Right lobe of liver (tissue), 6 donors: ENCODE data around the gene POLE. TPM values are rescaled to one million over a fixed set of nuclear protein-coding genes. Genes with fewer than 3 reads are reported as not detected.

Experiments used
- ATAC-seq, 4 donors: fragments of 200-7000 bp; cut with Tn5 transposase; one replicate each; pipeline ENCODE4 v1.9.1; 2020; ENCODE audit warnings: mild to moderate bottlenecking in 4 of 4, moderate library complexity in 4 of 4
- DNase-seq, 3 donors: peaks; one replicate each; pipeline ENCODE4 v3.0.0-alpha.2; 2020
- H3K27ac ChIP-seq, 3 donors: fragments of 200-600 bp; one replicate each; pipeline ENCODE4 v1.8.0; 2022
- H3K27me3 ChIP-seq, 2 donors: fragments of 200-600 bp; one replicate each; pipeline ENCODE4 v1.8.0; 2022
- H3K36me3 ChIP-seq, 4 donors: fragments of 200-600 bp; sonication (generic) in 1 of 4; one replicate each; pipeline versions ENCODE4 v1.5.1 to v1.8.0; 2017 to 2022; ENCODE audit warnings: control low read depth in 1 of 4
- H3K4me1 ChIP-seq, 4 donors: fragments of 200-600 bp; sonication (generic) in 1 of 4; one replicate each; pipeline versions ENCODE4 v1.5.1 to v1.8.0; 2017 to 2022; ENCODE audit warnings: control low read depth in 1 of 4
- H3K4me3 ChIP-seq, 3 donors: fragments of 200-600 bp; one replicate each; pipeline ENCODE4 v1.8.0; 2022
- H3K9me3 ChIP-seq, 4 donors: fragments of 200-600 bp; sonication (generic) in 1 of 4; one replicate each; pipeline versions ENCODE4 v1.5.1 to v1.8.0; 2017 to 2022; ENCODE audit warnings: control low read depth in 1 of 4
- POLR2A ChIP-seq: fragments of 450-650 bp; IDR thresholded peaks from one replicate; pipeline ENCODE4 v1.6.1; 2017; ENCODE audit warnings: antibody characterized with exemption, mild to moderate bottlenecking
- WGBS: methylation state at CpG from one replicate; pipeline ENCODE4 v1.1.6; 2018; ENCODE audit warnings: low coverage, low lambda C conversion rate; ENCODE audit not compliant: insufficient coverage; ENCODE audit errors: missing lambda C conversion rate; 5-methylcytosine and 5-hydroxymethylcytosine counted together
- intact Hi-C, 2 donors: fragments of 100-400 bp; cut with DNase I; formaldehyde crosslinking; loops; one replicate each; pipeline versions ENCODE4 v1.11.2 to v1.14.1; 2022
- total RNA-seq, 6 experiments: library from RNA; depleted of rRNA in 2 of 6; stranded (reverse); fragments of >200 nt in 2 of 6; fragmentation: NEBNext Ultra II Directional in 3 of 6; extraction: Animal tissue kit (Norgen Biotek cat#: 25700) in 3 of 6; gene quantifications; one replicate each; pipeline versions ENCODE4 v1.1.0 to v1.2.4, GENCODE V29; 2016 to 2023
- TF ChIP-seq, protein P1 (sequence below), 4 donors: fragments of 200-600 bp in 3 of 4; fragments of 450-650 bp in 1 of 4; IDR thresholded peaks; one replicate each; pipeline versions ENCODE4 v1.5.1 to v1.8.0; 2016 to 2022; ENCODE audit warnings: antibody characterized with exemption in 4 of 4, mild to moderate bottlenecking in 2 of 4
- donor health status: DM: no; HTN: yes; CAD: no.
- donor health status: DM: no; HTN: no; CAD: no.
- donor health status: DM: no; HTN: no; CAD: no.
- donor health status: DM: no; HTN: yes; CAD: no.
- donor health status: DM: no; HTN: yes; CAD: no.

Gene POLE
- total RNA-seq, 6 experiments from 2014 or later, result 13.6 to 34.0 (median 22.7) TPM

GRCh38 chr12:132604668-132605441, 82.3 kb downstream of the POLE start:
- TF ChIP-seq POLR2A, result peak; percentile 56
- TF ChIP-seq, protein P1, sequence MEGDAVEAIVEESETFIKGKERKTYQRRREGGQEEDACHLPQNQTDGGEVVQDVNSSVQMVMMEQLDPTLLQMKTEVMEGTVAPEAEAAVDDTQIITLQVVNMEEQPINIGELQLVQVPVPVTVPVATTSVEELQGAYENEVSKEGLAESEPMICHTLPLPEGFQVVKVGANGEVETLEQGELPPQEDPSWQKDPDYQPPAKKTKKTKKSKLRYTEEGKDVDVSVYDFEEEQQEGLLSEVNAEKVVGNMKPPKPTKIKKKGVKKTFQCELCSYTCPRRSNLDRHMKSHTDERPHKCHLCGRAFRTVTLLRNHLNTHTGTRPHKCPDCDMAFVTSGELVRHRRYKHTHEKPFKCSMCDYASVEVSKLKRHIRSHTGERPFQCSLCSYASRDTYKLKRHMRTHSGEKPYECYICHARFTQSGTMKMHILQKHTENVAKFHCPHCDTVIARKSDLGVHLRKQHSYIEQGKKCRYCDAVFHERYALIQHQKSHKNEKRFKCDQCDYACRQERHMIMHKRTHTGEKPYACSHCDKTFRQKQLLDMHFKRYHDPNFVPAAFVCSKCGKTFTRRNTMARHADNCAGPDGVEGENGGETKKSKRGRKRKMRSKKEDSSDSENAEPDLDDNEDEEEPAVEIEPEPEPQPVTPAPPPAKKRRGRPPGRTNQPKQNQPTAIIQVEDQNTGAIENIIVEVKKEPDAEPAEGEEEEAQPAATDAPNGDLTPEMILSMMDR (IDR thresholded peaks at IDR 0.05), result no peak
- ATAC-seq, result peak; percentile 51 to 65 (median 56)
- no peaks in the 10 kb centered on the region for H3K36me3 ChIP-seq
- 29% methylated on average over 2 of the region's 16 CpGs for WGBS
- no peaks in the 10 kb centered on the region for H3K27me3 ChIP-seq
- H3K4me1 ChIP-seq, result peaks cover 0 to 57% (median 22%) of the 10 kb centered on the region in 4 donors
- H3K9me3 ChIP-seq, result no peaks in the 10 kb centered on the region
- peak overlapping the region; percentile 69 to 90 (median 86) for H3K27ac ChIP-seq
- peak; percentile 75 to 85 (median 82) for DNase-seq
- intact Hi-C loops, result no loop called here
- H3K4me3 ChIP-seq, result peak overlapping the region in 2 of 3 donors; percentile 49 to 58

DNA sequence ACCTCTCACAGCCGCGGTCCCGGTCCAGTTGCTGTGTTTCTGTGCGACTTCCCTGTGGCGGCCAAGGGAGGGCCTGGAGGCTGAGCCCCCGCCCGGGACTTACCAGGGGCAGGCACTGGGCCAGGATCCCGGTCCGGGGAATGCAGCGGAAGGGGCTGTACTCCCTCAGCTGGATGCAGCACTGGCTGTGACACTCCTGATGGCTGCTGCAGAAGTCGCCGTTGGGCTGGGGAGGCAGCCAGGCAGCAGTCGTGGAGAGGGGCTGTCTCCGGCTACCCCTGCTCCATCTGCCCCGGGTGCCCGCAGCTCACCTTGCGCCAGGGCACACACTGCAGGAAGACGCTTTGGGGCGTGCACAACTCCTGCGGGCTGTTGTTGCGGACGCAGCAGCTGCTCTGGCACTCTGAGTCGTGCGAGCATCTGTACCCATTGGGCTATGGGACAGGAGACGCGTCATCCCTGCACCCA, 83.0 kb downstream of the POLE start:
- H3K9me3 ChIP-seq, result no peaks in the 10 kb centered on the region
- no peaks in the 10 kb centered on the region for H3K36me3 ChIP-seq
- no CpG with 5 or more reads among the region's 26 CpGs for WGBS
- DNase-seq (peak; percentile 69 to 83 (median 77)), ATAC-seq (peak; percentile 10 to 51 (median 45))
- TF ChIP-seq POLR2A, result peak; percentile 75
- TF ChIP-seq, protein P1 (IDR thresholded peaks at IDR 0.05), result no peak
- H3K27me3 ChIP-seq, result no peaks in the 10 kb centered on the region
- H3K4me1 ChIP-seq, result peaks cover 0 to 52% (median 22%) of the 10 kb centered on the region in 4 donors
- H3K4me3 ChIP-seq, result peak overlapping the region; percentile 39 to 58 (median 49)
- H3K27ac ChIP-seq, result peak overlapping the region; percentile 69 to 90 (median 86)
- intact Hi-C loops, result no loop called here

DNA sequence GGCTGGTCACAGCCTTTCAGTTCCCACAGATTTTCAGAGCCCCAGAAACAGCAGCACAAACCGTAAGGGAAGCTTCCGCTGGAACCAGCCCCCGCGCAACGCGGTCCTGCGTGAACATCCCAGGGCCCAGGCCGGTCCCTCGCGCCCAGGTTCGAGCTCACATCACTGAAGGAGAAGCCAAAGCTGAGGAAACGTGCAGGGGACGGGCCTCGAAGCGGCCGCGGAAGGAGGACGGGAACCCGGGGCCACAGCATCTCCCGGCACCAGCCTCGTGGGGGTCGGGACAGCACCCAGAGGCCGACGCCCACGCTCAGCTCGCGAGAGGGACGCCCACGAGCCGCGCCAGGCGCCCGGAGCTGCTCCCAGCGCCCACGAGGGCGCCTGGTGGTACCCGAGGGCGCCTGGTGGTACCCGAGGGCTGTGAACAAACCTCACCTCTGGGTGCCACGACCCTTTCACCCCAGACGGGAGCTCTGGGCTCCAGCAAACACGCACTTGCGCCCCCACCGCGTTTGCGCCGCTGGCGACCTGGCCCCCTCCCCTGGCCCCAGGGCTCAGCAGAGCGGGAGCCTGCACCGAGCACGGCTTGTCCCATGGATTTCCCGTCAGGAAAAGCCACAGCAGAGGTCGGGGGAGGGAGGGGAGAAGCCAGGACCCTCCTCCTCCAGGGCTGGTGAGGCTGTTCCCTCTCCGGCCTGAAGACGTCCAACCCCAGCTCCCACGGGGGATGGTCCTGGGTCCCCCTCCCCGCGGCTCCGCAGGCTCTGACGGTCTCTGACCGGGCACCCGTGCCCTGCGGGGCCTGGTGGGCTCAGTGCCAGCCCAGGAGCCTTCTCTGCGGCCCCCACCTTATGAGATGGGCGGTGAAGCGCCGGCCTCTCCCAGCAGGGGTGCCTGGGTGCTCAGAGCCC, 83.6 kb downstream of the POLE start:
- H3K27me3 ChIP-seq, result no peaks in the 10 kb centered on the region
- intact Hi-C loops, result no loop called here
- H3K4me1 ChIP-seq, result peaks cover 0 to 48% (median 18%) of the 10 kb centered on the region in 4 donors
- H3K27ac ChIP-seq, result peak overlapping the region; percentile 69 to 90 (median 86)
- H3K4me3 ChIP-seq, result peak overlapping the region; percentile 39 to 58 (median 49)
- DNase-seq (peak in 1 of 3 donors; percentile 61), ATAC-seq (peak in 3 of 4 donors; percentile 1 to 29 (median 2))
- 29% methylated on average over 23 of the region's 67 CpGs for WGBS
- H3K9me3 ChIP-seq, result no peaks in the 10 kb centered on the region
- H3K36me3 ChIP-seq, result no peaks in the 10 kb centered on the region
- TF ChIP-seq POLR2A, result no peak
- TF ChIP-seq, protein P1 (IDR thresholded peaks at IDR 0.05), result no peak

GRCh38 chr12:132602572-132603239, 84.4 kb downstream of the POLE start:
- TF ChIP-seq POLR2A, result no peak
- TF ChIP-seq, protein P1 (IDR thresholded peaks at IDR 0.05), result no peak
- no peaks in the 10 kb centered on the region for H3K27me3 ChIP-seq
- DNase-seq (no peak), ATAC-seq (peak in 3 of 4 donors; percentile 1 to 22 (median 15))
- peak overlapping the region; percentile 39 to 58 (median 49) for H3K4me3 ChIP-seq
- H3K27ac ChIP-seq, result peak overlapping the region; percentile 69 to 90 (median 86)
- intact Hi-C loops, result no loop called here
- H3K36me3 ChIP-seq, result no peaks in the 10 kb centered on the region
- 43% methylated on average over 17 of the region's 29 CpGs for WGBS
- H3K9me3 ChIP-seq, result no peaks in the 10 kb centered on the region
- H3K4me1 ChIP-seq, result peaks cover 0 to 42% (median 14%) of the 10 kb centered on the region in 4 donors
